ENCODE measurements around the gene AGPAT4.

GRCh38 chr6:161268531-161269210 lies 5.2 kb downstream of the AGPAT4 start:
- TF ChIP-seq CTCF (IDR thresholded peaks at IDR 0.05; ENCODE audit: low read depth, low read length, poor library complexity, severe bottlenecking) (no peak), EZH2phosphoT487 (IDR thresholded peaks at IDR 0.05; ENCODE audit: borderline replicate concordance, low read length) (no peak)

Measured in DOHH2 (cell line).